ENCODE results near the gene OLFM1. TPM values are rescaled to one million over a fixed set of nuclear protein-coding genes. Genes with fewer than 3 reads are reported as not detected.

The OLFM1 gene
- total RNA-seq, 1 experiment from 2014 or later, result 3.5 TPM

- no peak for TF ChIP-seq REST (IDR thresholded peaks at IDR 0.05; ENCODE audit: low read depth)
- no peak for TF ChIP-seq CEBPB (IDR thresholded peaks at IDR 0.05; ENCODE audit: low read depth)
Measured at GRCh38 chr9:135073081-135073740, 14.3 kb upstream of the OLFM1 start (continued).

GRCh38 chr9:135073741-135074305 is 13.6 kb upstream of the OLFM1 start:
- H2AFZ ChIP-seq (ENCODE audit: low read depth, low read length, poor library complexity, severe bottlenecking), result no peak overlapping the region
- intact Hi-C loops (cut with micrococcal nuclease), result no loop called here
- H4K20me1 ChIP-seq (ENCODE audit: insufficient read depth), result no peaks in the 10 kb centered on the region
- no peak for TF ChIP-seq POLR2A (IDR thresholded peaks at IDR 0.05; ENCODE audit: borderline replicate concordance, extremely low read depth, insufficient read depth, insufficient read length)
- TF ChIP-seq ZNF274 (IDR thresholded peaks at IDR 0.05; ENCODE audit: low read depth, low read length), result no peak
- no peak for TF ChIP-seq CBX3 (IDR thresholded peaks at IDR 0.05; ENCODE audit: low read depth)
- TF ChIP-seq REST (IDR thresholded peaks at IDR 0.05; ENCODE audit: low read depth), result no peak
- no peak for TF ChIP-seq EZH2 (IDR thresholded peaks at IDR 0.05)
- TF ChIP-seq ATF3 (IDR thresholded peaks at IDR 0.05), result no peak
- no peak for TF ChIP-seq SP1 (IDR thresholded peaks at IDR 0.05; ENCODE audit: low read depth)
- no peak for TF ChIP-seq FOSL1 (IDR thresholded peaks at IDR 0.05; ENCODE audit: low read depth)
- H3K4me2 ChIP-seq (ENCODE audit: low read length), result no peak overlapping the region
- ChIA-PET POLR2A (no interaction called here), RAD21 (ENCODE audit: low non-redundant PET in 1 of 2, low total read pairs in 2 of 2, uncharacterized antibody in 2 of 2, unreplicated experiment in 2 of 2) (no interaction called here), CTCF (no interaction called here)
- H3K4me1 ChIP-seq (ENCODE audit: control insufficient read depth in 1 of 2, insufficient read depth in 2 of 2, low read length in 2 of 2), result no peaks in the 10 kb centered on the region
- H3K79me2 ChIP-seq (ENCODE audit: insufficient read depth, low read length), result no peaks in the 10 kb centered on the region
- H3K9me3 ChIP-seq (ENCODE audit: control insufficient read depth in 1 of 2, insufficient read depth in 1 of 2, low read depth in 1 of 2, low read length in 2 of 2), result no peaks in the 10 kb centered on the region
- H3K27ac ChIP-seq (ENCODE audit: low read depth, low read length), result no peak overlapping the region
- no peaks in the 10 kb centered on the region for H3K36me3 ChIP-seq (ENCODE audit: control insufficient read depth in 1 of 2, insufficient read depth in 2 of 2, low read length in 2 of 2)
- no peak overlapping the region for H3K4me3 ChIP-seq (replicated peaks in 1 of 2; ENCODE audit: low read depth in 1 of 2, low read length in 2 of 2)
- peaks cover 22% of the 10 kb centered on the region; the same call in 1 of the 2 replicates for H3K27me3 ChIP-seq (ENCODE audit: insufficient read depth, low read length)
- ATAC-seq (no peak), DNase-seq (ENCODE audit: low read depth, low spot score) (no peak)
- no peak overlapping the region for H3K9ac ChIP-seq (ENCODE audit: low read length)
- H3K9me2 ChIP-seq (ENCODE audit: insufficient read depth), result no peaks in the 10 kb centered on the region
- no TSS peak for BruUV-seq (replicated peaks)
